ENCODE results near the gene MED27.

MED27 gene

GRCh38 chr9:132023419-132024180 is 56.1 kb downstream of the MED27 start:
- no peak overlapping the region for H3K27ac ChIP-seq
- TF ChIP-seq CTCF (conservative IDR thresholded peaks at IDR 0.05), result no peak

- TF ChIP-seq CTCF (conservative IDR thresholded peaks at IDR 0.05), result no peak
- H3K27ac ChIP-seq, result no peak overlapping the region
These were observed 58.7 kb downstream of the MED27 start for GRCh38 chr9:132020820-132021510.

- no peak for TF ChIP-seq CTCF (conservative IDR thresholded peaks at IDR 0.05)
- no peak overlapping the region for H3K27ac ChIP-seq
These were observed 59.4 kb downstream of the MED27 start for GRCh38 chr9:132020272-132020671.

GRCh38 chr9:132019702-132020101 is 60.0 kb downstream of the MED27 start:
- TF ChIP-seq CTCF (conservative IDR thresholded peaks at IDR 0.05), result no peak
- H3K27ac ChIP-seq, result no peak overlapping the region

GRCh38 chr9:132018957-132019405 is 60.7 kb downstream of the MED27 start:
- no peak for TF ChIP-seq CTCF (conservative IDR thresholded peaks at IDR 0.05)
- no peak overlapping the region for H3K27ac ChIP-seq

GRCh38 chr9:132016456-132016855 is 63.2 kb downstream of the MED27 start:
- no peak overlapping the region for H3K27ac ChIP-seq
- no peak for TF ChIP-seq CTCF (conservative IDR thresholded peaks at IDR 0.05)

GRCh38 chr9:132015866-132016265 is 63.8 kb downstream of the MED27 start:
- H3K27ac ChIP-seq, result no peak overlapping the region
- TF ChIP-seq CTCF (conservative IDR thresholded peaks at IDR 0.05), result no peak
